Fibroblast of the aortic adventitia (primary cell): Measurements from ENCODE around the gene CIB4. TPM values are rescaled to one million over a fixed set of nuclear protein-coding genes. Genes with fewer than 3 reads are reported as not detected.

Experiments used
- DNase-seq: peaks from one replicate; pipeline ENCODE4 v3.0.0-alpha.2; 2010; ENCODE audit warnings: low read depth
- H3K4me3 ChIP-seq: 2 replicates; pipeline ENCODE4 v1.5.1; 2011; ENCODE audit warnings: low read depth, mild to moderate bottlenecking, control low read depth, low read length, moderate library complexity
- total RNA-seq: library from RNA; depleted of rRNA; stranded (reverse); fragments of >200 nt; gene quantifications from 2 replicates; pipeline ENCODE4 v1.2.3, GENCODE V29; 2012; ENCODE audit warnings: low replicate concordance
- TF ChIP-seq, protein P1 (sequence below): IDR thresholded peaks from 2 replicates; pipeline ENCODE4 v1.5.1; 2011; ENCODE audit warnings: mild to moderate bottlenecking, low read length, control low read depth, inconsistent platforms; ENCODE audit not compliant: insufficient read depth

Gene CIB4
- total RNA-seq, 1 donor: not detected

GRCh38 chr2:26574900-26575560, 66.1 kb downstream of the CIB4 start:
- TF ChIP-seq, protein P1, sequence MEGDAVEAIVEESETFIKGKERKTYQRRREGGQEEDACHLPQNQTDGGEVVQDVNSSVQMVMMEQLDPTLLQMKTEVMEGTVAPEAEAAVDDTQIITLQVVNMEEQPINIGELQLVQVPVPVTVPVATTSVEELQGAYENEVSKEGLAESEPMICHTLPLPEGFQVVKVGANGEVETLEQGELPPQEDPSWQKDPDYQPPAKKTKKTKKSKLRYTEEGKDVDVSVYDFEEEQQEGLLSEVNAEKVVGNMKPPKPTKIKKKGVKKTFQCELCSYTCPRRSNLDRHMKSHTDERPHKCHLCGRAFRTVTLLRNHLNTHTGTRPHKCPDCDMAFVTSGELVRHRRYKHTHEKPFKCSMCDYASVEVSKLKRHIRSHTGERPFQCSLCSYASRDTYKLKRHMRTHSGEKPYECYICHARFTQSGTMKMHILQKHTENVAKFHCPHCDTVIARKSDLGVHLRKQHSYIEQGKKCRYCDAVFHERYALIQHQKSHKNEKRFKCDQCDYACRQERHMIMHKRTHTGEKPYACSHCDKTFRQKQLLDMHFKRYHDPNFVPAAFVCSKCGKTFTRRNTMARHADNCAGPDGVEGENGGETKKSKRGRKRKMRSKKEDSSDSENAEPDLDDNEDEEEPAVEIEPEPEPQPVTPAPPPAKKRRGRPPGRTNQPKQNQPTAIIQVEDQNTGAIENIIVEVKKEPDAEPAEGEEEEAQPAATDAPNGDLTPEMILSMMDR: no peak
- no peak overlapping the region for H3K4me3 ChIP-seq
- DNase-seq: no peak

DNA sequence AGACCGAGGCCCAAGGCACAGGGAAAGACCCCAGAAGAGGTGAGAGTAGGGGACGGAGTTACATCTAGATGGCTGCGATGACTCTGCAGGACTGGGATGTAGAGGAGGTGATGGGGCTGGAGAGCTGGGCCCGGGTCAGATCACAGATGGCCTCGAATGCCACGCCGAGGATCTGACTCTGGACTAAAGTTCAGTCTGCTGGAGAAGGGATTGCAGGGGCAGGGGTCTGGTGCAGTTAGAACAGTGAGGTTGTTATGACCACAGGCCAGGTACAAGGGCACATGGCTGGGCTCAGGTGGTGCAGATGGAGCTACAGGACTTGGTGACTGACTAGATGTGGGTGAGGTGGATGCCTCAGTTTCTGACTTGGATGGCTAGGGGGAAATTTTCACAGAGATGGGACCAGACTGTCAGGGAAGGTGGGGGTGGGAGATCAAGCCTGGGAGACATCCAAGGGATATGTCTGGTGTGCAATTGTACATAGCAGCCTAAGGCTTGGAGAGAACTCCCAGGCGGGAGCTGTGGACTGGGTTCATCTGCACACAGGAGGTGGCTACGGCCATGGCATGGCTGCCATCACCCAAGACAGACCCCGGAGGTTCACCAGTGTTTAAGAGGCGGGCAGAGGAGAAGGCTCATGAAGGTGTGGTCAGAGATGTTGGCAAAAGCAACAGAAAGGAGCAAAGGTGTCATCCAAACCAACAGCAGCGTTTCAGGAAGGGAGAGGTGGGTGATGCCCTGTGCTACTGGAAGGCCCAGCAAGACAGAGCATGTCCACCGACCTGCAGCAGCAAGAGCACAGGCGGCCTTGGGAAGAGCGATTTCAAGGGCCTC, 66.9 kb downstream of the CIB4 start:
- TF ChIP-seq, protein P1: no peak
- H3K4me3 ChIP-seq: no peak overlapping the region

DNA sequence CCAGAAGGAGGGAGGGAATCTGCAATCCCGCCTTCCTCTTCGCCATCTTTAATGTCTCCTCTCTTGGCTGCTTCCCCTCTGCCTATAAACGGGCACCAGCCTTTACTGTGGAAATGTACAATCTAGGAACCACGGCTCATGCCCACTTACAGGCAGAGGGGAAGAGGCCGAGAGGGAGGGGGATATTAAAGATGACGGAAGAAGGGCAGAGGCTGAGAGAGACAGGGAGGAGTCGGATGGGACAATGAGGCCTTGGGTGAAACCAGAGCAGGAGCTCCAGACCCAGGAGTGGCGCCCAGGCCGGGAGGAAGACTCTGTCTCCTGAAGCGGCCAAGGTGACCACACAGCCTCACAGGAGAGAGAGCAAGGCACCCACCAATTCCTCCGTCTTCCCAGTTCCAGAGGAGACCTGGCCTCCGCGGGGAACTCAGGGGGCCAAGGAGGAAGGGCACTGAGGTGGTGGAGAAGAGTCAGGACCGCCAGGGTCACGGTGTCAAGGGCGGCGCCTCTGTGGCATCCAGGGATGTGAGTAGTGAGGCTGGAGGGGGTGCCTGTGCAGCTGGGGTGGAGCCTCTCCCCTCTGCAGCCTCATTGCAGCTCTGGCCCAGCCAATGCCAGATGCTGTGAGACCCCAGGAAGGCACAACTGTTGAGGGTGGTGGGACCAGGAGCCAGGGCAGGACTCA, 67.8 kb downstream of the CIB4 start:
- H3K4me3 ChIP-seq: no peak overlapping the region
- TF ChIP-seq, protein P1: no peak
- no peak for DNase-seq

More for the DNA sequence above, 66.9 kb downstream of the CIB4 start:
- no peak for DNase-seq

DNA sequence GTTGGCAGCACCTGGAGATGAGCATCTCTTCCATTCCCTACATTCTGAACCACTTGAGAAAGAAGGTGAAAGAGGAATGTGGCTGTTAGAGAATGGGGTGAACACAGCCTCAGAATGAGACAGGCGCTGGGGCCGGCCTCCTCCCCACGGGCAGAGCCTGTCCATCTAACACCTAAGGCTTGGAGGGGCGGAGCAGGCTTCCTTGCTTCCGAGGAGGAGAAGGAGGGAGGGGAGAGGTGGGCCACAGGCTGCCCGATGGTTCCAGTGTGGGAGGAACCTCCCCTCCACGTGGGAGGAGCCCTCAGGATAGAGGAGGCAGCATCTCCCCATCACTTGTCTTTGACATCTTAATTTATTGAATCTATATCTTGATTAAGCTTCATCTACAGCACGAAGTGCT, 68.6 kb downstream of the CIB4 start:
- TF ChIP-seq, protein P1: no peak
- H3K4me3 ChIP-seq: no peak overlapping the region
- DNase-seq: no peak

DNA sequence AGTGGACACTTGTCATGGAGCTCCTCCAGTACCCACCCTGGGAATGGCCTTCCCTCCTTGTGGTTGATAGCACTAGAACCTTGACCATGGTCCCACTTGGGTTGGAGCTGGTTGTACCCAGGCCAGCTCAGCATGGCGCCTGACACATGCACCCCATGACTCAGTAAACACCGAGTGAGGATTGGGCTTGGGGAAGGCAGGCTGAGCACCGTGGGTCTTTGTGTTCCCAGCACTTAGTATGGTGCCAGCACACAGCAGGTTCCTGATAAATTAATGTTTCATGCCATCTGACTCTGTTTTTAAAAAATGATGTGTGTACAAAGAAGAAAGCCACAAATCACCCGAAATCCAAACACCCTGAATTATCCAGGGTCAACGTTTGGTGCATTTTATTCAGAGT, 69.8 kb downstream of the CIB4 start:
- DNase-seq: no peak
- TF ChIP-seq, protein P1: no peak
- H3K4me3 ChIP-seq: no peak overlapping the region

DNA sequence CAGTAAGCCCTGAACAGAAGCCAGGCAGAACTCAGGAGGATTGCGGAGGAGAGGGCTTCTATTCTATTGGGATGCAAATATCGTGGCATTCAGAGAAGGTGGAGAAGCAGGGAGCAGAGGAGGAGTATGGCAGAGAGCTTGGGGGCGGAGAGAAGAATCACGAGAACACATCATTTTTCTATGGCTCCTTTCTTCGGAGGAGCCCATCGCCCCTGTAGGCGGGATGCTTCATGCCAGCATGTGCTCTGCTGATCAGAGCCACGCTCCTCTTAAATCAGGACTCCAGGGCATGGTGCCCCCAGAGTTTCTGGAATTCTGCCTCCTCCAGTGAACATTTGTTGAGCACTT, 71.1 kb downstream of the CIB4 start:
- no peak overlapping the region for H3K4me3 ChIP-seq
- no peak for DNase-seq
- TF ChIP-seq, protein P1: no peak
